DOHH2 (cell line): Measurements from ENCODE around the gene NEURL1.

ENCODE experiments used
- H3F3A ChIP-seq: fragments of 200-600 bp; sonication (generic), shearing (Covaris generic); 2 replicates; pipeline ENCODE4 v1.6.0; 2016; ENCODE audit warnings: antibody characterized with exemption, mild to moderate bottlenecking; ENCODE audit not compliant: control insufficient read depth, insufficient read depth
- H3K27ac ChIP-seq: fragments of 200-600 bp; sonication (generic); 2 replicates; pipeline ENCODE4 v1.5.1; 2014; ENCODE audit warnings: low read depth, mild to moderate bottlenecking, low read length, moderate library complexity
- H3K27me3 ChIP-seq: fragments of 200-600 bp; sonication (generic); 2 replicates; pipeline ENCODE4 v1.6.1; 2014; ENCODE audit warnings: mild to moderate bottlenecking, low read length, mixed read lengths; ENCODE audit not compliant: control insufficient read depth
- H3K36me3 ChIP-seq: fragments of 200-600 bp; sonication (generic); 2 replicates; pipeline ENCODE4 v1.6.1; 2014; ENCODE audit warnings: mild to moderate bottlenecking, low read length, moderate library complexity, mixed read lengths; ENCODE audit not compliant: control insufficient read depth
- H3K4me1 ChIP-seq: fragments of 200-600 bp; sonication (generic); 2 replicates; pipeline ENCODE4 v1.6.1; 2014; ENCODE audit warnings: mild to moderate bottlenecking, low read length, mixed read lengths; ENCODE audit not compliant: control insufficient read depth
- H3K4me2 ChIP-seq: fragments of 200-600 bp; sonication (generic); 2 replicates; pipeline ENCODE4 v1.6.0; 2014; ENCODE audit warnings: mild to moderate bottlenecking, low read length, moderate library complexity
- H3K4me3 ChIP-seq: fragments of 200-600 bp; sonication (generic); 2 replicates; pipeline ENCODE4 v1.5.1; 2014; ENCODE audit warnings: mild to moderate bottlenecking, low read length, mixed read lengths
- H3K79me2 ChIP-seq: fragments of 200-600 bp; sonication (generic); 2 replicates; pipeline ENCODE4 v1.6.1; 2014; ENCODE audit warnings: mild to moderate bottlenecking, low read length, mixed read lengths; ENCODE audit not compliant: control insufficient read depth
- H3K9me2 ChIP-seq: fragments of 200-600 bp; sonication (generic); replicated peaks from 2 replicates; pipeline ENCODE4 v1.6.1; 2014; ENCODE audit warnings: mild to moderate bottlenecking, low read length, mixed read lengths; ENCODE audit not compliant: control insufficient read depth
- H3K9me3 ChIP-seq: fragments of 200-600 bp; sonication (generic); 2 replicates; pipeline ENCODE4 v1.6.1; 2014; ENCODE audit warnings: antibody characterized with exemption, low read length, mixed read lengths; ENCODE audit not compliant: control insufficient read depth, insufficient read depth
- H4K20me1 ChIP-seq: fragments of 200-600 bp; sonication (generic); 2 replicates; pipeline ENCODE4 v1.6.0; 2014; ENCODE audit warnings: low read depth, mild to moderate bottlenecking, antibody characterized with exemption, low read length, moderate library complexity; ENCODE audit not compliant: control insufficient read depth, insufficient read depth
- EZH2phosphoT487 ChIP-seq: fragments of 200-600 bp; sonication (generic); IDR thresholded peaks from 2 replicates; pipeline ENCODE4 v1.6.1; 2017; ENCODE audit warnings: borderline replicate concordance, mild to moderate bottlenecking, antibody characterized with exemption, low read length, moderate library complexity, mixed read lengths
- TF ChIP-seq, protein P1 (sequence below): fragments of 200-600 bp; sonication (generic); IDR thresholded peaks from one replicate; pipeline ENCODE4 v1.5.1; 2014; ENCODE audit warnings: antibody characterized with exemption, mild to moderate bottlenecking, low read depth, low read length; ENCODE audit not compliant: poor library complexity, severe bottlenecking

Gene NEURL1

DNA sequence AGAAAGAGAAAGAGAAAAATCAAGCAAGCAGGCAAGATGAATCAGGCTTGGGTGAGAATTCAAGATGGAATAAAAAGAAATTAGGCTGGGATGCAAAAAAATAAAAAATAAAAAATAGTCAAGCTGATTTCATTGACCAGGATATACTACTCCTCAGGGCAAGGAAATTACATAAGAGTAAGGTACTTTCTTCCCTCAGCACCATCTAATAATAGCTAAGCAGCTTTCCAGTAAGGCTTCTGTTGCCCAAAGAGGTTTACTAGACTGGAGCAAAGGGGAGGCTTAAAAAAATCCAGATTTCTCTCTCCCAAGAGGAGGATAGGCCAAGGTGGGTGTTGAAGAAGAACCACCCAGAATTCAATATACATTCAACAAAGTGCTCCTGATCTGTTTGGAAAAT is 93.6 kb downstream of the NEURL1 start:
- H3K36me3 ChIP-seq: no peaks in the 10 kb centered on the region
- H3K27me3 ChIP-seq: no peaks in the 10 kb centered on the region
- no peaks in the 10 kb centered on the region for H4K20me1 ChIP-seq
- no peak overlapping the region for H3K27ac ChIP-seq
- H3K79me2 ChIP-seq: no peaks in the 10 kb centered on the region
- H3K9me3 ChIP-seq: no peaks in the 10 kb centered on the region
- peaks cover 7% of the 10 kb centered on the region for H3K4me1 ChIP-seq
- no peaks in the 10 kb centered on the region for H3K9me2 ChIP-seq
- no peaks in the 10 kb centered on the region for H3F3A ChIP-seq
- H3K4me2 ChIP-seq: no peak overlapping the region
- TF ChIP-seq, protein P1, sequence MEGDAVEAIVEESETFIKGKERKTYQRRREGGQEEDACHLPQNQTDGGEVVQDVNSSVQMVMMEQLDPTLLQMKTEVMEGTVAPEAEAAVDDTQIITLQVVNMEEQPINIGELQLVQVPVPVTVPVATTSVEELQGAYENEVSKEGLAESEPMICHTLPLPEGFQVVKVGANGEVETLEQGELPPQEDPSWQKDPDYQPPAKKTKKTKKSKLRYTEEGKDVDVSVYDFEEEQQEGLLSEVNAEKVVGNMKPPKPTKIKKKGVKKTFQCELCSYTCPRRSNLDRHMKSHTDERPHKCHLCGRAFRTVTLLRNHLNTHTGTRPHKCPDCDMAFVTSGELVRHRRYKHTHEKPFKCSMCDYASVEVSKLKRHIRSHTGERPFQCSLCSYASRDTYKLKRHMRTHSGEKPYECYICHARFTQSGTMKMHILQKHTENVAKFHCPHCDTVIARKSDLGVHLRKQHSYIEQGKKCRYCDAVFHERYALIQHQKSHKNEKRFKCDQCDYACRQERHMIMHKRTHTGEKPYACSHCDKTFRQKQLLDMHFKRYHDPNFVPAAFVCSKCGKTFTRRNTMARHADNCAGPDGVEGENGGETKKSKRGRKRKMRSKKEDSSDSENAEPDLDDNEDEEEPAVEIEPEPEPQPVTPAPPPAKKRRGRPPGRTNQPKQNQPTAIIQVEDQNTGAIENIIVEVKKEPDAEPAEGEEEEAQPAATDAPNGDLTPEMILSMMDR: no peak
- no peak for TF ChIP-seq EZH2phosphoT487
- no peak overlapping the region for H3K4me3 ChIP-seq

DNA sequence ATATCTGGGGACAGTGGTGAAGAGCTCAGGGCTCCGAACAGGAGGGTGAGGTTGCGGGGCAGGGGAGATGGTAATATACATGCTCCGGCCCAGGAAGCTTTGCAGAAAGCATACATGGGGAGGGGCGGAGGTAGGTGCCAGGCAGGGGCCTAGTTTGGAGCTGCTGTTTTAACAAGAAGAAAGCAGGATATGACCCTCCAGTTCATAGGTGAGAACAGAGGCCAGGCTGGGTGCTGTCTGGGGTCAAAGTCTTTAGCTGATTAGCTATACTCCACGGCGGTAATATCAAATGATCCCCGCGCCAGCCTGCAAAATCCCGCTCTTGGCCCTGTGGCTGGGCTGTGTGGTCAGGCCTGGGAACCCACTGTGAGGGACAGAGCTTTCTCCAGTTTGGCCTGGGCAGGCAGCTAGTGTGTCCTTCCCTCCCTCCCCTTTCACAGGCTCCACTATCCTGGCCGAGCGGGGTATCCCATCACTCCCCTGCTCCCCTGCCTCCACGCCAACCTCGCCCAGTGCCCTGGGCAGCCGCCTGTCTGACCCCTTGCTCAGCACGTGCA is 95.6 kb downstream of the NEURL1 start:
- H3K4me3 ChIP-seq: no peak overlapping the region
- H3K27me3 ChIP-seq: no peaks in the 10 kb centered on the region
- H3K4me1 ChIP-seq: peaks cover 2% of the 10 kb centered on the region
- H3K4me2 ChIP-seq: no peak overlapping the region
- no peak for TF ChIP-seq EZH2phosphoT487
- TF ChIP-seq, protein P1: no peak
- H3K27ac ChIP-seq: no peak overlapping the region
- H3K9me2 ChIP-seq: no peaks in the 10 kb centered on the region
- no peaks in the 10 kb centered on the region for H3K36me3 ChIP-seq
- H3K79me2 ChIP-seq: no peaks in the 10 kb centered on the region
- H4K20me1 ChIP-seq: no peaks in the 10 kb centered on the region
- H3F3A ChIP-seq: no peaks in the 10 kb centered on the region
- H3K9me3 ChIP-seq: no peaks in the 10 kb centered on the region

DNA sequence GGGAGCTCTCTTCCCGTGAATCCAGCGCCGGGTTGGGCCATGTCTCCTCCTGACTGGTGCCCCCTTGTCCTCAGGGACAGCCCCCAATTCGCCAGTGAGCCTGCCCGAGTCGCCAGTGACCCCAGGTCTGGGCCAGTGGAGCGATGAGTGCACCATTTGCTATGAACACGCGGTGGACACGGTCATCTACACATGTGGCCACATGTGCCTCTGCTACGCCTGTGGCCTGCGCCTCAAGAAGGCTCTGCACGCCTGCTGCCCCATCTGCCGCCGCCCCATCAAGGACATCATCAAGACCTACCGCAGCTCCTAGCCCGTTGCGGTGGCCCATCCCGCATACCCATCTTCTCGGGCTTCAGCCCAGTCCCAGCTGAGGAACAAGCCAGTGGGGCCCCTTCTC is 96.6 kb downstream of the NEURL1 start:
- Histone ChIP-seq H3K4me3 (no peak overlapping the region), H3K27me3 (no peaks in the 10 kb centered on the region), H3K27ac (no peak overlapping the region), H3K4me1 (no peaks in the 10 kb centered on the region), H3K36me3 (no peaks in the 10 kb centered on the region), H4K20me1 (no peaks in the 10 kb centered on the region), H3F3A (no peaks in the 10 kb centered on the region), H3K9me3 (no peaks in the 10 kb centered on the region), H3K4me2 (no peak overlapping the region), H3K9me2 (no peaks in the 10 kb centered on the region), H3K79me2 (no peaks in the 10 kb centered on the region)
- TF ChIP-seq, protein P1: no peak
- no peak for TF ChIP-seq EZH2phosphoT487
